ENCODE data around the gene KLHL40.
"Not testable (repeated sequence)": the region's sequence is repeated elsewhere in the genome, so short reads cannot be mapped to it uniquely, and the experiment has no call there.

Gene KLHL40

DNA sequence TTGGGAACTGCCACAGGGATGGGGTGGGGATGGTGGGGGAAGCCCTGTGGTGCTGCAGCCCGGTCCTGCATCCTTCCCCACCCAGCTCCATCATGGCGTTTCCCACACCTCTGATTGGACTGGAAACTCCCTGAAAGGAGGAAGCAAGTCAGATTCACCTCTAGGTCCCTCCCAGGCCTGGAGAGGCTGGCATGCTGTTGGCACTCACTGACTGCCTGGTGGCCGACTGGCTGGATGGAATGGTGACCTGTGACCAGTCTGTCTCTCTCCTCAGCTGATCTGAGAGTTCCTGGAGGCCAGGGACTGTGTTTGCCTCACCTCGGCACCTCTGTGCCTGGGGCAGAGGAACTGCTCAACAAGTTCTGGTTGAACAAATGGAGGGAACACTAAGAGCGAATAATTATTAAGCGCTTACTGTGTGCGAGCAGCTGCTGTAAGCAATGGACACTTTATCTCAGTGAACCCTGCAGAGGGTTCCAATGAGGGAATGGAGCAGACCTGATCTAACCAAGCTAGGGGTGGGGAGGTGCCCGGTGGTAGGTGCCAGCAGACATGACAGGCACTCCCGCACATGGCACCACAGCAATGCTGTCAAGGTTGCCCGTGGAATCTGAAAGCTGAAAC lies 20.7 kb downstream of the KLHL40 start:
- DNase-seq, result no peak

DNA sequence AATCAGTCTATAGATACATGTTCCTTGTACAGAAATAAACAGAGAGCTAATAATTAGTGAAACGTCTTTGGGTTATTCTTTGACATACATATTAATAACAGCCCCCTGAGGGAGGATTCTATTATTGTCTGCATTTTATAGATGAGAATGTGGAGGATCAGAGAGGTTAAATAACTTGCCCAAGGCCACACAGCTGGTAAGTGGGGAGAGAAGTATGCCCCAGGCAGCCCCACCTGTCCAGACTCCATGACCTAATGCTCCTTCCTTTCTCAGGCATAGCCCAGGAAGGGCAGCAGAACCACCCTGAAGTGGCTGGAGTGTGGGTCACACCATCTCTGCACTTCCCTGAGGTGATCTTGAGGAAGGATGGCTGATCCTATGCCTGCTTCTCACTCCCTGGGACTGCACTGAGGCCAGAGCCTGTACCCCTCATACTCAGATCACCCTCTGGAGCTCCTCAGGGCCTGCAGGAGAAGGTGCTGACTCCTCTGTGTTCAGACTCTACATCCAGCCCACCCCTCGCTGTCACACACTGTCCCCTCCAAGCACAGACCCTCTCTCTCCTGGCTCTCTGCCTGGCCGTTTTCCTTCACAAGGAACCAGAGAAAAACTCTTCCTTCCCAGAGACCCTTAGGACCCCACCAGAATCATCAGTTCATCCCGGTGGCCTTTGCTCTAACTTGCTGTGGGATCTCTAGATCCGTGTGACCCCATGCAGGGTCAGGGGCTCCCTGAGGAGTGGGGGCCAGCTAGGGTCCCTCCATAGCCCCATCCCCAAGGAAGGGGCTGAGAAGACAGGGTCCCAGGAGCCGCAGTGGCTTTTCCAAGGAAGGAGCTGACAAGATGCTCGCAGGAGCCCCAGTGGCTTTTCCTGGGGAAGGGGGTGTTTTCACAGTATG lies 21.6 kb downstream of the KLHL40 start:
- DNase-seq, result no peak

DNA sequence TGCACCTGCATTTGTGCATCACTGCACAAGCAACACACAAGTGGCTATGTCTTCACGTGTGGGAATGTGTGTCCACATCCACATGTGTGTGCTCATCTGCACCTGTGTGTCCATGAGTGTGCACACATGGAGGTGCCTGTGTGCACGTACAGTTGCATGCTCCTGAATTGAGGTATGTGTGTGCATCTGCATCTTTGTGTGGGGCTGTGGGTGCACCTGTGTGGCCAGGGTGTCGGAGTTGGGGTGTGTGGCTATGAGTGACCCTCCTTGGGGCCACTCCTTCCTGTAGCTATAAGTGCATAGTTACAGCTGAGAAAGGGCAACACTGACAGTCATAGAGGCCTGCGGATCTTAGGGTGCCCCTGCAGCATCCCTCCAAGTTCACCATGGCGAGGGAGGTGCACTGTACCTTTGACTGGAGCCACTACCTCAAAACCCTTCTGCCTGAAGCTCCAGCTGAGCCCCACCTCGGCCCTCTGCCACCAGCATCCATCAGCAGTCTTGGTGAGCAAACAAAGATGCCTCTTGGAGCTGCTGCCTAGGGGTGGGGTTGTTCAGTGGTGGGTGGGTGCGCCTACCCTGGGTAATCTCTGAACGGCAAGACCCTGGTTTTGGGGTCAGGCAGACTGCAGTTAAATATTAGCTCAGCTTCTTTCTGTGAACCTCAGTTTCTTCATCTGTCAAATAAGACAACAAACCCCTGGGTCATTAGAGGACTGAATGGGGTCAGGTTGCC lies 22.5 kb downstream of the KLHL40 start:
- no peak for DNase-seq

DNA sequence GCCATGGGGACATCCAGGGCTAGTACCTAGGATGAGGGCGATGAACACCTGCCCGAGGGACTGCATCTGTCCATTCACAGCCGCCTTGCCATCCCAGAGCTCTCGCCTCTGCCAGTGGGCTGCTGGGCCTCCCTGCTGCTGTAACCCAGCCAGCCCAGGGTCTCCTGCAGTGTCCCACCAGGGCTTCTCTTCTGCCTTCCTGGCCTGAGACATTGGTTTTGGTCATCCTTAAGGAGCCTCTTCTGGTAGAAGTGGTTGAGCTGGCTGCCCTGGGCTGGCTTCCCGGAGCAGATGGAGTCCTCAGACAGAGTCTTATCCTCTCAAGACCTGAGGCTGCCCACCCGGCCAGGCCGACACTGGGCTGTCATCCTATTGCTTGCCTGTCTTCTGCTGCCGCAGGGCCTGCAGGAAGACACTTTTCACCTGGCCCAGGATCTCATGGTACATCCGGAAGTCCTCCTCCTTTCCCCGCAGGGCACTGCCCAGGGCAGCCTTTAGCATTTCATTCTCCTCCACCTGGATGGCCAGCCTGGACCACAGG lies 23.3 kb downstream of the KLHL40 start:
- DNase-seq, result no peak

DNA sequence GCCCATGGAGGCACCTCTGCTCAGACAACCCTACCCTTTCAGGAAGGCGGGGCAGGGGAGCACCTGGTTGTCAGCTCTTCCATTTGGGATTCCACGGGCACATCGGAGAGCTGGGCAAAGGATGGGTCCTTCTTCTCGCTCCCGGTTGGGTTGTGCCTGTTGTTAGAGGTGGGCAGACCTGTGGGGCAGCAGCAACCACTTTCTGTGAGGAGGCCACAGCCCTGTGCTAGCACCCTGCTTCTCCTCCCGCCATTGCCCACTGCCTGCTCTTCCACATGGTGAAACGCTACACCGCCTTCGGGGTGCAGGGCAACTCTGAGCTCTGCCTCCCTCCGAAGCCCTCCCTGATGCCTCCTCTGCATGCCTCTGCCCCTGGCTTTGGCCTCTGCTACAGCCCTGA lies 24.3 kb downstream of the KLHL40 start:
- DNase-seq, result no peak

DNA sequence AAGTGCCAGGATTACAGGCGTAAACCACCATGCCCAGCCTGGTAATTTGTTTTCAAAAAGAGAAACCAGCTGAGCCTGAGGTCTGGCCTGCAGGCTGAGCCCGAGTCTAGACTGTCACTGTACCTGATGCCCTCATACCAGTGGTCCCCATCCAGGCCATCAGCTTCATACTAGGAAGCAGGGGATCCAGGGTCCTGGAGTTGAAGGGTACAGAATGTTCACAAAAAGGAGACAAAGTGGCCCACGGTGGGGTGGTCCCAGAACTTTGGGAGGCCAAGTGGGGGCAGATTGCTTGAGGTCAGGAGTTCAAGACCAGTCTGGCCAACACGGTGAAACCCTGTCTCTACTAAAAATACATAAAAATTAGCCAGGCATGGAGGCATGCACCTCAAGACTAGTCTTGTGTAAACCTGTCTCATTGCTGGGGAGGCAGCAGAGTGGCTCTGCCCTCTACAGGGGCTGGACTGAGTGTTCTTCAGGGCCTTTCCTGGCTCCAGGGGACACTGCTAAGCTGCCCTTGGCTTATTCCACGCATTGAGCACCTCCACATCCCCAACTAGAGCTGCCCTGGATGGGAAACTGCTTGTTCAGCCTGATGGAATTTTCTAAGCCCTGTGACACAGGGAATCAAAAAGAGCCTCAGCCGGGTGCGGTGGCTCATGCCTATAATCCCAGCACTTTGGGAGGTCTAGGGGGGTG lies 25.1 kb downstream of the KLHL40 start:
- no peak for DNase-seq

DNA sequence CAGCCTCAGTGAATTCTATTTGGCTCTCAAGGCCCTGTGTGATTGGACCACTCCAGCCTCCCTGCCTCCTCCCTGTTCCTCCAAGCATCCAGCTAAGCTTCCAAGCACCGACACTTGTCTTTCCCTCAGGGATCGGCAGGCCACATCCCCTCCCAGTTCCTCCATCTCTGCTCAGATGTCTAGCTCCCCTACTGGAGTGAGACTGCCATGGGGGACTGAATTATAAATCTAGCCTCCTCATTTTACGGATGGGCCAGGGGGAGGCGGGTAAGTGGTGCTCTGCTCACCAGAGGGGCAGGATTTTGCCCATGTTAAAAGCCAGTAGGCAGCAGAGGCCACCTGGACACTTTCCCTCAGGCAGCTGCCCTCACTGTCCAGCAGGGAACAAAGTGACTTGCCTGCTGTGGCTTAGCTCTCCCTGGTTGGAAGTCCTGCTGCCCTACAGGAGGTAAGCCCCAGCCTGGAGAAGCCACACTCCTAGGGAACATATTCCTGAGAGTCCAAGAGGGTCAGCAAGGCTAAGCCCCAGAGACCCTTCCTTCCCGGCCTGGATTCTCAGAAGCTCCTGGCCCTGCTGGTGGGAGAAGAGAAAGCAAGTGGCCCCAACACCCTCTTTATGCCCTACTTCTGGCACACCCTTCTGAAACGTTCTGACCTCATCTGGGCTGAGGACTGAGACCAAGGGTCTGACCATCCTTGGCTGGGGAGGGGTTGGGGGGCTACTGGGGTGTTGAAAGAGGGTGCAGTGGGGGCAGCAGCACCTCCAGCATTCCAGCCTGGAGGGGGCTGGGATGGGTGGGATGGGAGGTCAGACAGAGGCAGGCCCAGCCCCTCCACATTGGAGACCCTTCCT lies 26.4 kb downstream of the KLHL40 start:
- no peak for DNase-seq

DNA sequence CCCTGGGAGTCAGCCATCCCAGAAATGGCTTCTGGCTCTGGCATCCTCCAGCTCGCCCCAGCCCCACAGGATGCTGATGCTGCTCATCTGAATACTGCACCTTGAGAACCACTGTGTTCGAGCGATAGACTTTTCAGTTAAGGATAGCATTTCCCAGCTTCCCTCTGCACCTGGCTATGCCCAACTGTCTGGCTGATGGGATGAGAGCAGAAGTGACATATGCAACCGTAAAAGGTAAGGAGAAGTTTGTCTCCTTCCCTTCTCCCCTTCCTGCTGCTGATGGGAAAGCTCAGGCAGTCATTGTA lies 27.0 kb downstream of the KLHL40 start:
- DNase-seq, result no peak

DNA sequence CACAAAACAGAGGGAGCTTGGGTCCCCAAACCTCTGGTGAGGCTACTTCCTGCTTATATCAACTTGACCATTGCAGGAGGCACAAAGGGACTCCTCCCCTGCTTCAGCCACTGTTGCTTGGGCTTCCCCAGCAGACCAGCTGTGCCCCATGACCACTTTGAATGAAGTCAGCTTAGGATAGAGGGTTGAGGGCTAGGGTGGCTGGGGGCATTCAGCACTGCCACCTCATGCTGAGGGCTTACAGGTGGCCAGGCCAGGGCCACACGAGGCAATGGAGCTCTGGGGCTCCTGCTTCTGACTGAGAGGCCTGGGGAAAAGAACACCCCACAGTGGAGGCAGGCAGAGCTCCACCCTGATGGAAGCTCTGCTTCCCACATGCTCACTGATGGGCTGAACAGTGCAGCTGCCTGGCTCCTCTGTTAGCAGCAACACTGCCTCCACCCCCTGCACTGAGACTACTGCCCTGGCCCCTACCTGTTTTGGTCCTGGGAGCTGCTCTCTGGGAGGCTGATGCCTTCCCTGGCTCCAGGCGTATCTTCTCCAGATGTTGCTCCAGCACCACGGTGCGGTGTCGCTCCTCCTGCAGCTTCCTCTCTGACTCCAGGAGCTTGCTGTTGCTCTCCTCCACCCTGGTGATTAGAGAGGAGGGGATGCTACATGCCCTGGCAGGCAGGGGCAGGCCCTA lies 27.5 kb downstream of the KLHL40 start:
- DNase-seq, result no peak

DNA sequence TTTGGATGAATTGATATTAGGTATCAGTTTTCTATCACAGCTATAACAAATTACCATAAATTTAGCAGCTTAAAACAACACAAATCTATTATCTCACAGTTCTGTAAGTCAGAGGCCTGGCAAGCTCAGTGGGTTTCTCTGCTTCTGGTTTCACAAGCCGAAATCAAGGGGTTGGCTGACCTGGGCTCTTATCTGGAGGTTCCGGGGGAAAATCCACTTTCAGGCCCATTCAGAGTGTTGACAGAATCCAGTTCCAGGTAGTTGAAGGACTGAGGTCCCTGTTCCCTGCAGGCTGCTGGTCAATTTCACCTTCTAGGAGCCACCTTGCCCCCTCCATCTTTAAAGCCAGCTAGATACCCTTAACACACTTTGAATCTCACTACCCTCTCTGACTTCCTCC lies 28.4 kb downstream of the KLHL40 start:
- DNase-seq, result no peak

DNA sequence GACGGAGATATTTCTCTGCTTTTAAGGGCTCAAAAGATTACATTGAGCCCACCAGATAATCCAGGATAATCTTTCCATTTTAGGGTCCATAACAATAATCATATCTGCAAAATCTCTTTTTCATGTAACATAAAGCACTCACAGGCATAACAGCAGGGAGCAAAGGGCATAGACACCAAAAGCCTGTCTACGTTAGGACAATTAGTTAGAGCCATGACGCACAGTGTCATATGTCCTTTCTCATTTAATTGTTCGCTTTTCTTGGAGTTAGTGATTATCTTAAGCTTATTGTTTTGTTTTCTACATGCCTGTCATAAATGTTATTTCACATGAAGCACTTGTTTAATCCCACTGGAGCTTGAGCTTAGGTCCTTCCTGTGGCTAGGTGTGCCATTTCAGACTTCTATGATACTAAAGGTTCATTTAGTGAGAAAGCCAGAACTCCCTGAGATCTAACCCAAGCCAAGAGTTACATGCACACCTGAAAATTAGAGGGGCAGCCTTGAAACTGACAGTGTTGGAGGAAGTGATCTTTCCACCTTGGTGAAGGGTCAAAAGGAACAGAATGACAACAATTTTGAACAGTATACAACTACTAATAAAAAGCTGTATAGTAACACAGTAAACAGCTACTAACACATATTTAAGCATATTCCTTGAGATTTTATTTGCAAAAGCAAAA lies 29.0 kb downstream of the KLHL40 start:
- no peak for DNase-seq

DNA sequence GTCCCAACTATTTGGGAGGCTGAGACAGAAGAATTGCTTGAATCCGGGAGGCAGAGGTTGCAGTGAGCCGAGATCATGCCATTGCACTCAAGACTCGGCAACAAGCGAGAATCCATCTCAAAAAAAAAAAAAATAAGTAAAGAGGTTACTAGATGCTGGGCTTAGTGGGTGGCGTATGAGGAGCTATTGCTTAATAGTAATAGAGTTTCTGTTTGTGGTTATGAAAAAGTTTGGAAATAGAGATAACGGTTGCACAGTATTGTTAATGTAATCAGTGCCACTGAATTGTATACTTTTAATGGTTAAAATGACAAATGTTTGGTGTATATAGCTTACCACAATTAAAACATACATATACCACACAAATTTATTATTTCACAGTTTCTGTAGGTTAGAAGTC lies 32.0 kb downstream of the KLHL40 start:
- no peak for DNase-seq

DNA sequence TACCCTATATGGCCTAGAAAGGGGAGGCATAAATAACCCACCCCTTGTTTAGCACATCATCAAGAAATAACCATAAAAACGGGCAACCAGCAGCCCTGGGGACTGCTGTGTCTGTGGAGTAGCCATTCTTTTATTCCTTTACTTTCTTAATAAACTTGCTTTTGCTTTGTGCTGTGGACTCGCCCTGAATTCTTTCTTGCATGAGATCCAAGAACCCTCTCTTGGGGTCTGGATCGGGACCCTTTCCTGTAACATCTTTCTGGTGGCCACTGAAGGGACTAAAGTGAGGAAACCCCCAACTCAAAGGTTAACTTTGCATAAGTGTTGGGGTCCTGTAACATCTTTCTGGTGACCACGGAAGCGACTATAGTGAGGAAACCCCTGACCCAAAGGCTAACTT lies 33.0 kb downstream of the KLHL40 start:
- no peak for DNase-seq

DNA sequence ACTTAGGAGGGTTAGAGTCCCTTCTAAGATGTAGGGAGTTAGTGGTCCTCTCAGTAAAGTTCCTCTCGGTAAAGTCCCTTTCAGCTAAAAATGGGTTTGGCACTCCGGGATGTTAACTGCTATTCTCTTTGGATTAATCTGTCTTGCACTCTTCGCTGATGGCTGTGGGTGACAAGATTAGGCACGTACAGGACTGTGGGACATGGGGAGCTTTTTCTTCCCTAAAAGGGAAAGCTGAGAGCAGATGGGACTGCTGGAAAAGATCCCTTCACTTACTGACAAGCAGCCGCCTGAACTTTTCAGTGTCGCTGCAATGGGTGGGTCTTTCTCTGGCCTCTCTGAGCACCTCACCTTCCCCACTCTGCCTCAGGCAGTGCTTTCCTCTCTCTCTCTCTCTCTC lies 33.7 kb downstream of the KLHL40 start:
- no peak for DNase-seq

DNA sequence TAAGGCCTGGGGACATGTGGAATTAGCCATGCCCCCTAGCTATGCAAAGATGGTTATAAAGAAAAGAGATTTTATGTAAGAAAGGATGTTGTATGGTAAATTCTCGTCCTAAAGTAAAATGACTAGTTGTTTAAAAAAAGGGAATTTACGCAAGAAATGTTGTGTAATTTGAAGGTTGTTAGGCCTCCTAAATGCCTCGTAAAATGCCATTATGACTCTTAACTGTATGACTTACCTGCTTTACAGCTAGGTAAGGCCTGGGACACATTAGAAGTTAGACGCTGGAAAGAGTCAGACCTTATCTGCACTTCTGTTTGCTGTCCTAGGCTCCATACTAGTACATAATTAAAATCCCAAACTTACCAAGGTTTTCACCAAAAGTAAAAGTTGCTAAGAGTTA lies 34.8 kb downstream of the KLHL40 start:
- no peak for DNase-seq

DNA sequence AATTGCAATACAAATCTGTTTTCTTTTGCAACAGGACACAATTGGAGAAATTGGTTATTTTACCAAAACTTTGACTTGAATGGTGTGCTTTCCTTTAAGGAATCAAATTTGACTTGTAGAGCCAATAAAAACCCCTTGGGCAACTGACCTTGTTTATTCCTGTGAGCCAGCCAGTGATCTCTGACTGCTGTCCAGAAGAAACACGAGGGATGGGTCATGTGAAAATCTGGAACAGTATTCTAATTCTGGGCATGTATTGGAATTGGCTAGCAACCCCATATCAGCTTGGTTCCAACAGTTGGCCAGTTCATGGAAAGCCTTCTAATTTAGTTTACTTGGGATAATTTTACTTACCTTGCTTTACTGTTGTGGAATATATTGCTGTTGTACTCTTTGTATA lies 36.4 kb downstream of the KLHL40 start:
- DNase-seq, result no peak

DNA sequence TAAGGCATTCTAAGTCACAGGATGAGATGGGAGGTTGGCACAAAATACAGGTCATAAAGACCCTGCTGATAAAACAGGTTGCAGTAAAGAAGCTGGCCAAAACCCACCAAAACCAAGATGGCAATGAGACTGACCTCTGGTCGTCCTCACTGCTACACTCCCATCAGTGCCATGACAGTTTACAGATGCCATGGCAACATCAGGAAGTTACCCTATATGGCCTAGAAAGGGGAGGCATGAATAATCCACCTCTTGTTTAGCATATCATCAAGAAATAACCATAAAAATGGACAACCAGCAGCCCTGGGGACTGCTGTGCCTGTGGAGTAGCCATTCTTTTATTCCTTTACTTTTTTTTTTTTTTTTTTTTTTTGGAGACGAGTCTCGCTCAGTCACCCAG lies 37.1 kb downstream of the KLHL40 start:
- DNase-seq, result not testable (repeated sequence)

DNA sequence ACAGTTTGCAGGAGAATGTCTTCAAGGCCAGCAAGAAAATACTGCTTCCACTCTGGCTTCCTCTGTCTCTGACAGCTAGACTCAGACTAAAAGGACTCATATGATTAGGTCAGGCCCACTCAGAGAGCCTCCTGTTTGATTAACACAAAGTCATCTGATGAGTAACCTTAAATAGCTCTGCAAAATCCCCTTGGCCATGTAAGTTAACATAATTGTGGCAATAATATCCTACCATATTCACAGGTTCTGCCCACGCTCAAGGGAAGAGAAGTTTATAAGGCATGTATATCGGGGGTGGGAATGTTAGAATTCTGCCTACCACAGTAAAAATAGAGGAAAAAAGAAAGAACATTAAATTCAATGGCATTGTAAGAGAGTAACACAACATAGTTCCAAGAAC lies 37.9 kb downstream of the KLHL40 start:
- DNase-seq, result no peak

DNA sequence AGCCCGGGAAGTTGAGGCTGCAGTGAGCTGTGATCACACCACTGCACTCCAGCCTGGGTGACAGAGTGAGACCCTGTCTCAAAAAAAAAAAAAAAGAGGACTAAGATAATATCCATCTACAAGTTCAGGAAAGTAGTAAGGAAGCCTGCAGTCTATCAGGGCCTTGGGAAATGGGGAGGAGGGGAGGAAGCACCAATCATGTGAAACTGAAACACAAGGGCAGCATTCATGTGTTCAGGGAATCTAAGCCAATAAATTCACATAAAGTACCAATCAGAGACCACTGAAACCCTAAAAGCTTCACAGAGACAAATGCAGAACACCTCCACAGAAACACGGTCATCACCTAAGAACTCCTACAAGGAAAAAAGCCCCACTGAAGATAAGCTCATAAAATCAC lies 40.1 kb downstream of the KLHL40 start:
- no peak for DNase-seq

DNA sequence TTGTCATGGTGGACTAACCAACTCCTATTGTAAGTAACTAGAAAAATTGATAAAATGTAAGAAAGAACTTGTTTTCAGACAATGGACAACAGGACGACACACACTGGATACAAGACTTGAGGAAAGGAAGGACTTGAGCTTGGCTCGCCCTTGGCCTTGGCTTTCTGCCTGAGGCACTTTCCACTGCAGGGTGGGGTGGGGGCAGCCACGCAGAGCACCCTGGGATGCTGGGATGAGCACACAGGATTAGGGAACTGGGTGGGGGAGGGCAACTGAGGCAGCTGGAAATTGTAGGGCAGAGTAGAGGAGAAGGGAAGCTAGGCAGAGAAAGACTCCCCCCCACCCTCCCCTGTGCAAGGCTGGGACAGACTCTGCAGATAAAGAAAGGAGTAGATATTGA lies 42.7 kb downstream of the KLHL40 start:
- DNase-seq, result no peak

Data from retina (tissue), 1 donor.